ENCODE measurements around the gene EYA4.

DNA sequence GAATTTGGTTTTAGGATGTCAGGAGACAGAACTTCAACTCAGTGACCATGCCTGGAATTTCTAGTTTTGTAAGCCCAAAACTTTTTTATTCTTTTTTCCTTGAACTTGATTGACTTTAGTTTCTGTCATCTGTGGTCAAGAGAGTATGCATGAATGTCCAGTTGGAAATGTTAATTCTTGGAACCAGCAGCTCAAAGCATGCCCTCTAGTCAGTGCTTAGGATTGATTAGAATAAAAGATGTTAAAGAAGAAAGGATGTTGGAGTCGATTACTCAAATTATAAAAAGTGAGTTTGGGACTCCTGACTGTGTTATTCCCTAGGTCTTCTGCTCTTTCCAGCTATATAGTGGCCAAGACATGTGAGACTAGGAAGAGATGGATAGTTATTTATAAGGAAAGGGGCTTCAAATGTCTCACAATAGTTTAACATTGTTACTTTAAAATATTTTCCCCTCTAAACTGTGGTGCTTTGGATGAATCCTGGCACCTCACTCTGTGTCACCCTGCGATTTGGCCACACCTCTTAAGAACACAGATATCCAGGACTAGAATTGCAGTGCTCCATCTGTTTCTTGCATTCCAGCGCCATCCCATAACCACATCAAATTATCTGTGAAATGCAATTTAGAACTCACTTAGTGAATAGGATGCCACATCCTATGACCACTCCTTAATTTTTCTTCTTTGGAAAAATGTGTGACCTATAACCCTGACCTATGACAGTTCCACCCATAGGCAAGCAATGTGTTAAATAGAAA lies 298.5 kb downstream of the EYA4 start:
- TF ChIP-seq, protein P1, sequence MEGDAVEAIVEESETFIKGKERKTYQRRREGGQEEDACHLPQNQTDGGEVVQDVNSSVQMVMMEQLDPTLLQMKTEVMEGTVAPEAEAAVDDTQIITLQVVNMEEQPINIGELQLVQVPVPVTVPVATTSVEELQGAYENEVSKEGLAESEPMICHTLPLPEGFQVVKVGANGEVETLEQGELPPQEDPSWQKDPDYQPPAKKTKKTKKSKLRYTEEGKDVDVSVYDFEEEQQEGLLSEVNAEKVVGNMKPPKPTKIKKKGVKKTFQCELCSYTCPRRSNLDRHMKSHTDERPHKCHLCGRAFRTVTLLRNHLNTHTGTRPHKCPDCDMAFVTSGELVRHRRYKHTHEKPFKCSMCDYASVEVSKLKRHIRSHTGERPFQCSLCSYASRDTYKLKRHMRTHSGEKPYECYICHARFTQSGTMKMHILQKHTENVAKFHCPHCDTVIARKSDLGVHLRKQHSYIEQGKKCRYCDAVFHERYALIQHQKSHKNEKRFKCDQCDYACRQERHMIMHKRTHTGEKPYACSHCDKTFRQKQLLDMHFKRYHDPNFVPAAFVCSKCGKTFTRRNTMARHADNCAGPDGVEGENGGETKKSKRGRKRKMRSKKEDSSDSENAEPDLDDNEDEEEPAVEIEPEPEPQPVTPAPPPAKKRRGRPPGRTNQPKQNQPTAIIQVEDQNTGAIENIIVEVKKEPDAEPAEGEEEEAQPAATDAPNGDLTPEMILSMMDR (tag by site-specific recombination; IDR thresholded peaks at IDR 0.05), result no peak
- TF ChIP-seq ZNF707 (tag by site-specific recombination; IDR thresholded peaks at IDR 0.05) (no peak), ZNF211 (tag by site-specific recombination; IDR thresholded peaks at IDR 0.05; ENCODE audit: low read depth) (no peak), KLF1 (tag by site-specific recombination; IDR thresholded peaks at IDR 0.05) (no peak), ZNF530 (tag by site-specific recombination; IDR thresholded peaks at IDR 0.05; ENCODE audit: low read depth) (no peak), KLF10 (tag by site-specific recombination; IDR thresholded peaks at IDR 0.05) (no peak), YY1 (tag by site-specific recombination; IDR thresholded peaks at IDR 0.05) (no peak), ZFP69B (tag by site-specific recombination; IDR thresholded peaks at IDR 0.05) (no peak), ZNF660 (tag by site-specific recombination; IDR thresholded peaks at IDR 0.05) (no peak), SETDB1 (IDR thresholded peaks at IDR 0.05; ENCODE audit: insufficient read length, low read length) (no peak)
- TF ChIP-seq, protein P2, sequence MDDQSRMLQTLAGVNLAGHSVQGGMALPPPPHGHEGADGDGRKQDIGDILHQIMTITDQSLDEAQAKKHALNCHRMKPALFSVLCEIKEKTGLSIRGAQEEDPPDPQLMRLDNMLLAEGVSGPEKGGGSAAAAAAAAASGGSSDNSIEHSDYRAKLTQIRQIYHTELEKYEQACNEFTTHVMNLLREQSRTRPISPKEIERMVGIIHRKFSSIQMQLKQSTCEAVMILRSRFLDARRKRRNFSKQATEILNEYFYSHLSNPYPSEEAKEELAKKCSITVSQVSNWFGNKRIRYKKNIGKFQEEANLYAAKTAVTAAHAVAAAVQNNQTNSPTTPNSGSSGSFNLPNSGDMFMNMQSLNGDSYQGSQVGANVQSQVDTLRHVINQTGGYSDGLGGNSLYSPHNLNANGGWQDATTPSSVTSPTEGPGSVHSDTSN (CRISPR knock-in tag; IDR thresholded peaks at IDR 0.05), result no peak
- TF ChIP-seq, protein P3, sequence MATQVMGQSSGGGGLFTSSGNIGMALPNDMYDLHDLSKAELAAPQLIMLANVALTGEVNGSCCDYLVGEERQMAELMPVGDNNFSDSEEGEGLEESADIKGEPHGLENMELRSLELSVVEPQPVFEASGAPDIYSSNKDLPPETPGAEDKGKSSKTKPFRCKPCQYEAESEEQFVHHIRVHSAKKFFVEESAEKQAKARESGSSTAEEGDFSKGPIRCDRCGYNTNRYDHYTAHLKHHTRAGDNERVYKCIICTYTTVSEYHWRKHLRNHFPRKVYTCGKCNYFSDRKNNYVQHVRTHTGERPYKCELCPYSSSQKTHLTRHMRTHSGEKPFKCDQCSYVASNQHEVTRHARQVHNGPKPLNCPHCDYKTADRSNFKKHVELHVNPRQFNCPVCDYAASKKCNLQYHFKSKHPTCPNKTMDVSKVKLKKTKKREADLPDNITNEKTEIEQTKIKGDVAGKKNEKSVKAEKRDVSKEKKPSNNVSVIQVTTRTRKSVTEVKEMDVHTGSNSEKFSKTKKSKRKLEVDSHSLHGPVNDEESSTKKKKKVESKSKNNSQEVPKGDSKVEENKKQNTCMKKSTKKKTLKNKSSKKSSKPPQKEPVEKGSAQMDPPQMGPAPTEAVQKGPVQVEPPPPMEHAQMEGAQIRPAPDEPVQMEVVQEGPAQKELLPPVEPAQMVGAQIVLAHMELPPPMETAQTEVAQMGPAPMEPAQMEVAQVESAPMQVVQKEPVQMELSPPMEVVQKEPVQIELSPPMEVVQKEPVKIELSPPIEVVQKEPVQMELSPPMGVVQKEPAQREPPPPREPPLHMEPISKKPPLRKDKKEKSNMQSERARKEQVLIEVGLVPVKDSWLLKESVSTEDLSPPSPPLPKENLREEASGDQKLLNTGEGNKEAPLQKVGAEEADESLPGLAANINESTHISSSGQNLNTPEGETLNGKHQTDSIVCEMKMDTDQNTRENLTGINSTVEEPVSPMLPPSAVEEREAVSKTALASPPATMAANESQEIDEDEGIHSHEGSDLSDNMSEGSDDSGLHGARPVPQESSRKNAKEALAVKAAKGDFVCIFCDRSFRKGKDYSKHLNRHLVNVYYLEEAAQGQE (tag by site-specific recombination; IDR thresholded peaks at IDR 0.05), result no peak
